NB4 (cell line): Measurements from ENCODE around the gene TEX14.

Source experiments
- CTCF ChIP-seq: IDR thresholded peaks from one replicate; pipeline ENCODE4 v1.5.1; 2012; ENCODE audit warnings: low read depth, low read length
- POLR2A ChIP-seq: IDR thresholded peaks from 2 replicates; pipeline ENCODE4 v1.6.1; 2011; ENCODE audit warnings: mild to moderate bottlenecking; ENCODE audit not compliant: insufficient read length; ENCODE audit errors: extremely low read depth

GRCh38 chr17:58702708-58703107, 10.9 kb upstream of the TEX14 start:
- no peak for TF ChIP-seq CTCF
- no peak for TF ChIP-seq POLR2A
